NCI-H146 treated with DMSO at 0.1 percent for 48 hours (cell line): ENCODE data around the gene UNC79.
A peak's percentile ranks its signal among the peaks of the same experiment; 100 is the strongest.
"Not testable (repeated sequence)": the region's sequence is repeated elsewhere in the genome, so short reads cannot be mapped to it uniquely, and the experiment has no call there.

ENCODE experiments used
- DNase-seq: peaks from one replicate; lab custom pipeline; 2025; ENCODE audit not compliant: unreplicated experiment; lab: John Stamatoyannopoulos, UW

UNC79 gene

GRCh38 chr14:93493054-93493453 lies 62.3 kb downstream of the UNC79 start:
- DNase-seq, result no peak

- not testable (repeated sequence) for DNase-seq
Measured at GRCh38 chr14:93493622-93494021, 62.9 kb downstream of the UNC79 start.

- peak; percentile 22 for DNase-seq
Measured at GRCh38 chr14:93496856-93497741, 66.4 kb downstream of the UNC79 start.

- no peak for DNase-seq
Measured at GRCh38 chr14:93510056-93510455, 79.3 kb downstream of the UNC79 start.

- DNase-seq, result no peak
Measured at GRCh38 chr14:93511001-93511400, 80.3 kb downstream of the UNC79 start.

- DNase-seq, result no peak
Measured at GRCh38 chr14:93520053-93520607, 89.4 kb downstream of the UNC79 start.

- DNase-seq, result no peak
Measured at GRCh38 chr14:93522221-93522620, 91.5 kb downstream of the UNC79 start.

GRCh38 chr14:93525216-93525615 lies 94.5 kb downstream of the UNC79 start:
- DNase-seq, result not testable (repeated sequence)

- no peak for DNase-seq
Measured at GRCh38 chr14:93525696-93526451, 95.1 kb downstream of the UNC79 start.

- no peak for DNase-seq
Measured at GRCh38 chr14:93527203-93527607, 96.5 kb downstream of the UNC79 start.

GRCh38 chr14:93528884-93529558 lies 98.3 kb downstream of the UNC79 start:
- no peak for DNase-seq

GRCh38 chr14:93531644-93532043 lies 100.9 kb downstream of the UNC79 start:
- no peak for DNase-seq

GRCh38 chr14:93532541-93532940 lies 101.8 kb downstream of the UNC79 start:
- no peak for DNase-seq

- DNase-seq, result no peak
Measured at GRCh38 chr14:93533437-93533836, 102.7 kb downstream of the UNC79 start.

GRCh38 chr14:93533842-93534241 lies 103.1 kb downstream of the UNC79 start:
- DNase-seq, result no peak

GRCh38 chr14:93535537-93535936 lies 104.8 kb downstream of the UNC79 start:
- DNase-seq, result no peak

GRCh38 chr14:93536945-93537344 lies 106.2 kb downstream of the UNC79 start:
- no peak for DNase-seq

- DNase-seq, result no peak
Measured at GRCh38 chr14:93537951-93538350, 107.2 kb downstream of the UNC79 start.

- DNase-seq, result no peak
Measured at GRCh38 chr14:93538413-93538812, 107.7 kb downstream of the UNC79 start.

- DNase-seq, result no peak
Measured at GRCh38 chr14:93540235-93540634, 109.5 kb downstream of the UNC79 start.

- DNase-seq, result no peak
Measured at GRCh38 chr14:93543766-93544165, 113.0 kb downstream of the UNC79 start.
